Stimulated activated CD4-positive, alpha-beta T cell treated with anti-CD3 and anti-CD28 coated beads, Interleukin-4, amount 100 ng/mL, for 48 hours (primary cell): ENCODE measurements around the gene SPTLC3.

Experiments
- DNase-seq, 2 donors: peaks; one replicate each; pipeline ENCODE4 v3.0.0-alpha.2; 2020; ENCODE audit warnings: low read depth in 2 of 2

Gene SPTLC3

DNA sequence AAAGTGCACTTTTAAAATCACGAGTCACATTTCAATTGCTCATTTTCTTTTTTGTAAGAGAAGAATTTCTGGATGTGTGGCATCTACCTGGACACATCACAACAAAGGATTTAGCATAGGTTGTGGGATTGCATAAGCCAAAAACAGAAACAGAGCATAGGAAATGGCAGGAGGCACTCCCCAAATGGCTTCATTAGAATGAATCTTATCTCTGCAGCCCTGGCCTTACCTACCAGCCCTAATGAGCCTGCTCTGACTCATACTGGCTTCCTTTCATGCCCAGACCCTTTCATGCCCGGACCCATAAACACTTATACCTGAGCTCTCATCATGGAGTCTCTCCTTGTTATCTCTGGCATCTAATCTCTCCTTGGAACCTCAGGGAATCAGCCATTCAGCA, 23.9 kb upstream of the SPTLC3 start:
- no peak for DNase-seq

DNA sequence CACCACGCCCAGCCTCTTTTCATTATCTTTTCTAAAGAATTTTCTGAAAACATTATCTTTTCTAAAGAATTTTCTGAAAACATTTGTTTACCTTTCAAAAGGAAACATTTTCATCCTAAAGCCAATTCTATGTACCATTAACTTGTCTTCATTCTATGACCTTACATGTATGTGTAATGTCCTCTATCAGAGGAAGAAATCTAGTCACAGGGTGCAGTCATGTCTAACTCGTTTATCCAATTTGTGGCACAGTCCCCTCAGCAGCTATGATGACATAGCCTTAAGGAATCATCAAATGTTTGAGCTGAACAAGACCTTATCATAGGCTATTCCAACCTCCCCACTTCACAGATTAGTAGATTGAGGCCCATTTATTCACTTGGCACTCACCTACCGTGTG, 21.5 kb upstream of the SPTLC3 start:
- no peak for DNase-seq

DNA sequence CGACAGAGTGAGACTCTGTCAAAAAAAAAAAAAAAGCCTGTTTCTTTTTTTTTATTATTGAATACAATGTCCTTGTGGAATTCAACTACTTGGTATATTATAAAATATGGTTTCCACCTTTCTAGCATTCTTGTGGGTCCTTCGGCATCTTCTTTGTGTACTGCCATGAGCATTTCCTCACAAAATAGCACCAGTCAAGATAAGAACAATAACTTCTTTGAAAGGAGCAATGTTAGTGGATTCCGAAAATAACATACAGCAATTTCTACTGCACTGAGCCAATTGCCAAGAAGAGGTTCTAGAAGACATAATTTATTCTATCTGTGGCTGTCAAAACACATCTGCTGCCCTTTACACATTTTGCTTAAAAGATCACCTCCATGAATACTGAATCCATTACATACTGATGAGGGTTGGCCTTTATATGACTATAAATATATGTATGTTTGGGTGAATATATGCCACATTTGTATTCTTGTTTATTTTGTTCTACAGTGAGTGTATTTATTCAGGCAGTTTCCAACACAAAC, 19.1 kb upstream of the SPTLC3 start:
- DNase-seq, result no peak

DNA sequence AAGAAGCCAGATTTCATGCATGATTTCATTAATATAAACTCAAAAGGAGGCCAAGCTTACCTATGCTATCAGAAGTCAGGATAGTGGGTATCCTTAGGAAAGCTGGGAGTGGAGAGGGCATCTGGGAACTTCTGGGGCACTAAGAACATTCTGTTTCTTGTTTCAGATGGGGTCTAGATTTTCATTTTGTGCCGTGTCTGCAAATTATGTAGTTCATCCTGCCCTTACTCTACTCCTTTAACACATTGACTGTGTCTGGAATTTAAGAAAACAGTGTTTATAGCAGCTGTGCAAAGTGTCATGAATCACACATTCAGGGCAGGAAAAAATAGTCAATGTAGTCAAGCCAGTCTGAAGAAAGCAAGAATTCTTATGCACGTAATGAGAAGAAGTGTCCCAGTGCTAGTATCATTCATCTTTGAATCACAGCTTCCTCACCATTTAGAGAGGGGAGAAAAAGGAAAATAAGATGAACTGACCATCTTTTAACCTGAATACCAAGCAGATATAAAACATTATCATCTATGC, 11.6 kb upstream of the SPTLC3 start:
- DNase-seq, result no peak

DNA sequence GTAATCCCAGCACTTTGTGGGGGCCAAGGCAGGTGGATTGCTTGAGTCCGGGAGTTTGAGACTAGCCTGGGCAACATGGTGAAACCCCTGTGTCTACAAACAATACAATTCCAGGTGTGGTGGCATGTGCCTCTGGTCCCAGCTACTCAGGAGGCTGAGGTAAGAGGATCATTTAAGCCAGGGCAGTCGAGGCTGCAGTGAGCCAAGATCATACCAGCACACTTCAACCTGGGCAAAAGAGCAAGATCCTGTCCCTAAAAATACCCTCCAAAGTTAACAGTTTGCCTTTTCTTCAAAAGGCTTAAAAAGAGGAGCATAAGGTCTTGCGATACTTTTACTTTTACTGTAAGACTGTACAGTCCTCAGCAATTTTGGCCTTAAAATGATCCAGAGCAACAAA, 10.7 kb upstream of the SPTLC3 start:
- DNase-seq, result no peak

DNA sequence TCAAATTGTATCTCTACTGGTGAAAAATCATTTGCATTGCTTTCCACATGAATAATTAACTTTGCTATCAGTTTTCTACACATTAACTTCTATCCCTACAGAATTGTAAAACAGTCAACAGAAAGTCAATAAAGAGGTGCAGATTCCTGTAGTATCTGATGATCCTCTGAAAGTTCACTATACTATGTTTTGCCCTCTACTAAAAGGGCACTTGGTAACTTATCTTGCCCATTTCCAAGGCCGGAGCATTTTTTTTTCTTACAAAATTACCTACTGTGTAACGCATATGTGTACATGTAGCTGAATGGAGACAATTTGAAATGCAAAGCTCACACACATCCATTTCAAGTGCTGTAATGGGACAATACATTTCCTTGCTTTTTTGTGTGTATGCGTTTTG, 9.6 kb upstream of the SPTLC3 start:
- no peak for DNase-seq

DNA sequence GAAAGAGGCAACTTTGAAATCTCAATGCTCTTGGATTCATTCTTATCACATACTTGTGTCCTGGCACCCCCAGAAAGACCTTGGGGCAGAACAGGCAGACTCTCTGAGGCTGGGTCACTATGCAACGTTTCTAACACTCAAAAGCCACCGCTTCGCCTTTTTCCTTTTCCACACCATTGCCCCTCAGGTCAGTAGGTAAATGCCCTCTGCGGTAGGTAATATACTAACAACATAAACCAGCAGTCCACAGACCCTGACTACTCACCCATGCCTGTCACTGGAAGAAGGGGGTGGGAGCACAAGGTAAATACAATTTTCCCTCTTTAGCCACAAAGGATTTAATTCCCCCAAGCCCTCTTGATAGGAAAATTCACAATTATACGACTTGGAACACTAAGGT, 6.5 kb upstream of the SPTLC3 start:
- DNase-seq, result no peak

DNA sequence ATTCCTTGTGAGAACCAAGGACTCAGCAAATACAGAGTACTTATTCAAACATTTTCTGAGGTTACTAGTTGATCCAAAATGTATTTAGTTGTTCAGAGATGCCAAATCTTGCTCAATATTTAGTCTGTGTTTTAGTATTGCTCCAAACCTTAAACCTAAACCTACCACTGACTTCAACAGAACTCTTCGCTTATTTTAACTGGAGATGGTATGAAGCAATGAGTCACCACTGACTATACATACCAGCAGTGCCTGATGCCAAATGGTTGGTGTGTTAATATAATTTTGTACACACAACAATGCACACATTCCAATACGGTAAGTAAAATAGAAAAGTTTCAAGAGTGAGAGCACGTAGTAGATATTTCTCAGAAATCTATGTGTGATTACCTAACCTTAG, 1.9 kb upstream of the SPTLC3 start:
- no peak for DNase-seq

DNA sequence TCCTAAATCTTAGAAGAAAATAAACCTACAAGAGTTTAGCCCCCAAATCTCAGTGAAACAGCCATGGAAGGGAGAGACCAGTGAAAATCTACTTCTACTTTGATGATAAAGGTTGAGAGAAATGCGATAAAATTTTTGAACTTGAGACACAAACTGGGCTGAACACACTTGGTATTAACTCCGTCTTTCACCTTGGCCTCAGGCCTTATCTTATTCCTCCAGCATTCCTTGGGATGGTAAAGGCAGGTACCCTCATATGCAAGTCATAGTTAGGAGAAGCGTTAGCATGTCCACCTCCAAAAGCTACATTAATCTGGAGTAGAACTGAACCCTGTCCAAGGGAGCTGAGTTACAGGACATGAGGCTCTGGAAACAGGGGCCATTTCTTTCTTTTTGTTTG, 1.2 kb upstream of the SPTLC3 start:
- DNase-seq, result no peak

DNA sequence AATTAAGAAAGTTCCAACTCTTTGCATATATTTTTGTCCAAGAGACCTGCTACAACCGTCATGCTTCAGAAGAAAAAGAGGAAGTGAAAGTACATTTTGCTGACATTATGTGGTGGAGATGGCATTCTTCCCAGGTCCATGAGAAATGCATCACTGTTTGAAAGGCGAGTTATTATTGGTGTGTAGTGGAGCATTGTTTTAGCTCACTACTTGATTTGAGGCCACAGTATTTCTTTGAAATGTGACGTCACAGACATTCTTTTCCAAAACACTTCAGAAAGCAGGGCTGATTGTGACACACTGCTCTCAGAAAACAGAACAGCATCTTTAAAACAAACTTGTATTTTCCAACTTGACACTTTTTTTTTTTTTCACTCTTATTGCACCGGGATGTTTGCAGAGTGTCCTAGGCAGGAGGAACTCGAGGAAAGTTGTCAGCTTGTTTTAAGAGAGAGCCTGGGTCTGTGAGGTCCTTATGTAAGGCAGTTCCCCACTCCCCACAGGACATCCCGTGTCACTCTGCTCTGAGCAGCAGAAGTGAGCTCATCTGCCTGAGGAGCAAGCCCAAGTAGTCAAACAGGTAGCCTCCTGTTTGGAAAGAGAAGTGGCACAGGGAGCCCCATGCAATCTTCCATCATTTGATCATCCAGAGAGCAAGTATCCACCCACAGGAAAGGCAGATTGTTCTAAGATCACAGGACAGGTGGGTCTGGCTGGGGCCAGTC, 1.1 kb downstream of the SPTLC3 start:
- no peak for DNase-seq

DNA sequence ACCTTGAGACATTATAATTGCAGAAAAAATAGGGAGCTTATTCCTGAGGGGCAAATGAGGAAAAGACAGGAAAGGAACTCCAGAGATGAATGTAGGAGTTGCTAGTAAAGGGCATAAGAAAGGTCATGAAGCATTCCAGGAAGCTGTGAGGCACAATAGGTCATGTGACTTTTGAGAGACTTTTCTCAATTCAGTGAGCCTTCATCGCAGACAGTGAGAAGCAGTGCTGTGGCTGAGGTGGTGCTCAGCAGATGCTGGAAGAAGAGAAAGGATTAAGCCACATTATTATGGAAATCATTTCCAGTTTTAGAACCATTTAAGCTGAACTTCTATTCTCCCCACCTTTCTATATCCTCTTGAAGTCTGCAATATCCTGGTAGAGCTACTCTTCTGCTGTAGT, 4.1 kb downstream of the SPTLC3 start:
- DNase-seq, result no peak

DNA sequence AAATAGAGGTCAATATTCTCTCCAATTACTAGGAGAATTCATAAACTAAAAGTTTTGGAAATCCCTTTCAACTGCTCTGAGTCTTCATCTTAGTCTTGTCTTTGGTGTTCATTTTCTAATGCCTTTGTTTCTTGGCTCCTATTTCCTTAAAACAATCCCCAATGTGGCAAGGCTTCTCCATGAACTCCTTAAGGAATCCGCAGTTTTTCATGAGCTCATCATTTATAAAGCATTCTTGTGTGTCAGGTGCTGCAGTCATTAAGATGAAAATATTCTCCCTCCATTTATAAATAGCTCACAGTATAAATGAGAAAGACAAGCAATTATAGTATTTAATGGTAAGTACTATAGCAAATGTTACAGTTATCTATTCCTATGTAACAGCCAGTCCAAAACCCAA, 4.6 kb downstream of the SPTLC3 start:
- DNase-seq, result no peak

DNA sequence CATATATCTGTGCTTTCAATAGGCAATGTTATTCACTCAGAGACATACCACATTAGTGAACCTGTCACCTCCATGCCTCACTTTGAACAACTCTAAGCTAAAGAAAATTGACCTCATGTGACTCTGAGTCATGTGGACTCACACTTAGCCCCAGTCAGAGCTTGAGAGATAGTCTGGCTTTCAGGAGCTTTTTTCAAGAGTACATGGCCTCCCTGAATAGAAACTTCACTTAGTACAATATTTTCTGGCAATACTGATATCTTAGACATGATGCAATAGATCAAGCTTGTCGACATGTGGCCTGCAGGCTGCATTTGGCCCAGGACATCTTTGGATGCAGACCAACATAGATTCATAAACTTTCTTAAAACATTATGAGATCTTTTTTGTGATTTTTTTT, 8.5 kb downstream of the SPTLC3 start:
- DNase-seq, result no peak

DNA sequence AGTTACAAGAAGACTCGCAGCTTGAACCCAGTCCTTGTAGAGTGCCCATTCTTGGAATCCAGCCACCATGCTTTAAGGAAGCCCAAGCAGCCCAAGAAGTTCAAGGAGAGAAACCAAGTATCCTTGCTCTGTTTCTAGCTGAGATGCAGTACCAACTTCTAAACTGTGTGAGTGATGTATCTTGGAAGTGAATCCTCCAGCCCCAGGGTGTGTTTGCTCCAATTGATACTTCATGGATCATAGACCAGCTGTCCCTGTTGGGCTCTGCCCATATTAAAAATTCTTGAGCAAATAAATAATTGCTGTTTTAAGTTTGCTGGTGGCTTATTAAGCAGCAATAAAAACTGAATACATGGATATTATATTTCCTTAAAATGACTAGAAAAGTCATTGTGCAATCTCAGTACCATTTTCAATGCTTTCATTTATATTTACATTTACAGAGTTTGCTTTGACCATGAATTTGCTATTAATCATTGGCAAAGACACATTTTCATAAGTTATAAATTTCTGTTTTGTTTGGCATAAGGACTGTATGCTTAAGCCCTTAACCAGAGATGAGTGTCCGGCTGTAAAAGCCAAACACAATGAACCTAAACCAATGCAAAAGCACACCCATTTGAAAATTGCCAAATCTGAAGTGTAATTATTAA, 9.2 kb downstream of the SPTLC3 start:
- no peak for DNase-seq

DNA sequence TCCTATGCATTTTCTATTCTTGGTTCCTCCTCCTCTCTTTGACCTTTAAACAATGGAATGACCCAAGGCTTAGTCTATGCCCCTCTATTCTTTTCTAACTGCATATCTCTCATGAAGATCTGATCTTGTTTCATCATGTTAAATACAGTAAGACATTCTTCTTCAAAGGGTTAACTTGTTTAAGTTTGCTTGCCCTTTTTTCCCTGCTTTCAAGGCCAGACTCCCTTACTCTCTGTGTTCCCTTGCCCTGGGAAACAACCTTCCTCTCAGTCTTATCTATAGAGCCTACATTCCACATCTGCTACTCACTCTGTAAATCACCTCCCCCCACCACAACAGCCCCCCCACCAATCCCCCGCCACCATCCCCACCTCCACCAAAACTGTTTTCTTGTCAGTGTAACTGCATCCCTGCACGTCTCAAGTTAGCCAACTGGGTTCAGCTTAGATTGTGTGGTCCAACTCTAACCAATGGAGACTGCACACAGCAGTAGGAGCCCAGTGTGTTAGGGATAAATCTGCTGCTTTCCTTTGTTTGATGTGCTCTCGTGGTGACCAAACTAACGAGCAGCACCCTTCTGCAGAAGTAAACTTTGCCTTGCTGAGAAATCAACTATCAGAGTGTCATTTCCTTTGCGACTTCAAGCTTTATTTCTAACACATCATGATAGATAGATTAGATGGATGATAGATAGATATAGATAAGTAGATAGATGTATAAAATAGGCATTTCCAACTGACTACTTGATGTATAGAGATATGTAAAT, 12.6 kb downstream of the SPTLC3 start:
- DNase-seq, result no peak

DNA sequence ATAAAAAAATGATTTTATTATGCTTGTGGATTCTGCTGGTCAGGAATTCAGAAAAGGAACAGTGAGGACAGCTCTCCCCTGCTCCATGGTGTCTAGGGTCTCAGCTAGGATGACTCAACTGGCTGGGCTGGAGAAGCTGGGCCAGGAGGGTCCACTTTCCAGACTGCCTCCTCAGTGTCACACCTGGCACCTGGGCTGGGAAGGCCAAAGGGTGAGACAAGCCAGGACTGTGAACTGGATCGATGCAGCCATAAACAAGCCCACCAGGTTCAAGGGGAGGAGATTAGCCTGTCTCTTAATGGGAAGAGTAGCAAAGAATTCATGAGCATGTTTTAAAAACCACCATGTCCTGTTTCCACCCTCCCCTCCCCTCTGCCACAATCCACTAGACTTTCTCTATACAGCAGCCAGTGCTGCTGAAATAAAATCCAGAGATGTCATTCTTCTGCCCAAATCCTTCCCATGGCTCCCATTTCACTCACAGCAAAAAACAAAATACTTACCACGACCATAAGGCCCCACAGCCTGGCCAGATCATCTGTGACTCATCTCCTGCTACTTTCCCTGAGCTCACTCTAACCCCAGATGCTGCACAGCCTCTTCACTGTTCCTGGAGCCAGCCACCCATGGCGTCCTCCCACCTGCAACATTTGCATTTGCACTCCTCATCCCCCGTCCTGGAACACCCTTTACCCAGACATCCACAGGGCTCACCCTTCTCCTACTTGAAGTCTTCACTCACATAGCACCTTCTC, 13.8 kb downstream of the SPTLC3 start:
- DNase-seq, result no peak

DNA sequence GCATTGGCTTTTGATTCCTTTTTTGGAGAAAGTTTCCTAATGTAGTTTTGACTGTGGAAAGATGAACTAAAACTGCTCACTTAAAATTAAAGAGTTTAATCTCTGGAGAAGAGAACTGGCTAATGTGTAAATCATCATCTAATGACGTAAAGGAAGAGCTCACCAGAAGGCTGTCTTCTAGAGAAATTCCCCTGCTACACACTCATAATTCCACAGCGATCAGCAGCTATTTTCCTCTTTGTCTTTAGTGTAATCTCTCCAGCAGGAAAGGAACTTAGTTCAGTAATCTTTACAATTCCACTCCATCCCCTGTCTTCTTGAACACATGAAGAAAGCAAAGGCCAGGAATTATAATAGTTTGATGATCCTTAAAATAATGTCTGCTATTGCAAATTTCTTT, 15.8 kb downstream of the SPTLC3 start:
- no peak for DNase-seq

DNA sequence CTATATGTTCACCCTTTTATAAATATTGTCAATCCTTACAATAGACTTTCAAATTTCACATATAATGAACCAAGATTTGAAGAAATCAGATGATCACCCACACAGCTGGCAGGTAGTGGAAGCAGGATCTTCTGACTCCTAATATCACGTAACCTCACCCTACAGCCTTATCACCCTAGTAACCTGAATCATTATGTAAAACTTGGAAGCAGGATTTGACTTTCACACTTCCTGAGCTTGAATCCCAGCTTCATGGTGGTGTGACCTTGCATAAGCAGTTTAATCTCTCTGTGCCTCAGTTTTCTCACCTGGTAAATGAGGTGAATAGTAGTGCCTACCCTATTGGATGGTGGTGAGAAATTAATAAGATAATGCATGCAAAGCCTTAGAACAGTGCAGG, 16.4 kb downstream of the SPTLC3 start:
- no peak for DNase-seq

DNA sequence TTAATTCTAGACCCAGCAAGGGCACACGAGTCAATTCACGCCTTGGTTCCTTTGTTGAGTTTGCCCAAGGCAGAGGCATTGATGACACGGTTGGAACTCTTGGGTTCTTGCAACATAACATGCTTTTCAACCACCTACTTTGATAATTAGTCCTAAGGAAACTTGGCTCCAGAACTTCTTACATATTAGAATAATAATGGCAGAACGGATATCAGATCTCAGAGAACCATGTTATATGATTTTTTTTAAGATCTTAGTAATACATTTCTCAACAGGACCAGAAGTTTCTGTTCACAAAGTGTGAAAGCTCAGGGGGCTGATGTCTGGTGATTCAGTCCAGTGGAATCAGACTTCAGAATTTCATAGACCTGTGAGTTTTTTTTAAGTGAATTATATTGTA, 19.2 kb downstream of the SPTLC3 start:
- DNase-seq, result no peak

DNA sequence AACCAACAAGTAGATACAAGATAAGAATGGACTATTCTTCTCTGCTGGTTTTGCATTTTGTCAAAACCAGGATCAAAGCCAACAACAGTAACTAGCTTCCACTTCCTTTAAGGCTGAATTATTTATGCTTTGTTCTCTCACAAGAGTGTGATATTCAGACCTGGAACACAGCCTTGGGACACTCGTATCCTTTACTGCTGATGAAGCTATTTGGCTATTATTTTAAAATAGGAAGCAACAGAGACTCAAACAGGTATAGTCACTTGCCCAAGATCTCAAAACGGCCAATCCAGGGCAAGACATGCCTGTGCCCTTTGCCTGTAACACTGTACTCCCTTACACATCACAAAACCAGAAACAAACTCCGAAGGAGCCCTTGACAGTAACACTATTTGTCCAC, 19.9 kb downstream of the SPTLC3 start:
- DNase-seq, result no peak

DNA sequence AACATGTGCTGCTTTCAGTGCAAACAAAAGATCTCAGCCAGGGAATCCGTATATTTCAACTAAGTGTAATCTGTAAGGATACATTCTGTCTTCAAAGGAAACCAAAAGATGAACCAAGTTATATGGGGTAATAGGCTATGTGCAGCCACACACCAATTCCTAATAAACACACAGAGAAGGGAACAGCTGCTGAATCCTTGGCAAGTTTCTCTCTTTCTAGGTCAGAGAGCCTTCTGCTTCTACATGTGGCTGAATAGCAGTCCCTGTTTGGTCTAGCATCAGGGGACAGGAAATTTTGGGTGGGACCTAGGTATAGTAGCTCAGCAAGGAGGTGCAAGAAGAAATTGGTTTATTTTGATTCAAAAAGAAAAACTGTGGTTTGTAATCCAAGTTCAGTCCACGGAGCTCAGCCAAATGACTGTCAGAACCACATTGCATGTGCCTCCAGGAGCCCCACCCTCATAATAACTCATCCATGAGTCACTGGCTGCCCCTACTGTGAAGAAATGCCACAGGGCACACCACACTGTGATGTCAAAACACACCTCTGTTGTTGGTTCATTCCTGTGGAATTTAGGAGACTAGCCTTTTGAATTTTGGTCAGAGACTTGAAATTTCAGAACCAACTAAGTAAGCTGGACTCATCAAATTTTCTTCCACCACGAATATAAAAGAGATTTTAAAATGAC, 21.1 kb downstream of the SPTLC3 start:
- no peak for DNase-seq
